Stimulated activated CD8-positive, alpha-beta memory T cell treated with anti-CD3 and anti-CD28 coated beads, Interleukin-12 subunit alpha, Interleukin-12 subunit beta, amount 100 ng/mL, for 24 hours (primary cell): Measurements from ENCODE around the gene OIP5.

Source experiments
- DNase-seq: peaks from one replicate; pipeline ENCODE4 v3.0.0-alpha.2; 2020; ENCODE audit errors: extremely low read depth

OIP5 gene

DNA sequence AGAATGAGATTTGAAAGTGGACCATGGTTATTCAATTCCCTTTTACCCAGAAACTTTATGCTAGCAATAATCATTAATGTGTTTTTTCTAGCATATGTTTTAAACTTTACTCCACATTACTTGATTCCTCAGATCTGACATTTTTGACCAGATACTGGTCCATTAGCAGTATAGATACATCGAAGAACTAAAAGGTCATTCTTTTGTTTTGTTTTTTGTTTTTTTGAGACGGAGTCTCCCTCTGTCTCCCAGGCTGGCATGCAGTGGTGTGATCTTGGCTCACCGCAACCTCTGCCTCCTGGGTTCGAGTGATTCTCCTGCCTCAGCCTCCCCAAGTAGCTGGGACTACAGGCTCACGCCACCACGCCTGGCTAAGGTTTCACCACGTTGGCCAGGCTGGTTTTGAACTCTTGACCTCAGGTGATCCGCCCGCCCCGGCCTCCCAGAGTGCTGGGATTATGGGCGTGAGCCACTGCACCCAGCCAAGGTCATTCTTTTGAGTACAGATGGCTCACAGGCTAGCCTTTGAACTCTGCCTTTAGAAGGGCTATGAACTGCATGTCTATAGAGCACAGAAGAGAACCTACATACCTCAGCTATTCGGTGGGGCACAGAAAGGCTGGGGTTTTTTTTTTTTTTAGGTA lies 72.7 kb downstream of the OIP5 start:
- no peak for DNase-seq
